ENCODE measurements around the gene TMEM209.

DNA sequence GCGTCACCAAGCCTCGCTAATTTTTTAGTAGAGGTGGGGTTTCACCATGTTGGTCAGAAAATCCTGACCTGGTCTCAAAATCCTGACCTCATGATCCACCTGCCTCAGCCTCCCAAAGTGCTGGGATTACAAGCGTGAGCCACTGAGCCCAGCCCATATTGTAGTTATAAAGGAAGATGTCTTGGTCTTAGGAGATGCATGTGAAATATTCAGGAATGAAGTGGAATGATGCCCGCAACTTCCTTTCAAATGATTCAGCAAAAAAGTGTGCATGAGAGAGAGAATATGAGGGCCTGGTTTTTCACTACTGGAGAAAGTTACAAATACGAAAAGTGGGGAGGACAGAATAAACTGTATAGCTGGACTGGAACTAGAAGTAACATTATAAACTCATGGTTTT is 15.9 kb downstream of the TMEM209 start:
- TF ChIP-seq, protein P1, sequence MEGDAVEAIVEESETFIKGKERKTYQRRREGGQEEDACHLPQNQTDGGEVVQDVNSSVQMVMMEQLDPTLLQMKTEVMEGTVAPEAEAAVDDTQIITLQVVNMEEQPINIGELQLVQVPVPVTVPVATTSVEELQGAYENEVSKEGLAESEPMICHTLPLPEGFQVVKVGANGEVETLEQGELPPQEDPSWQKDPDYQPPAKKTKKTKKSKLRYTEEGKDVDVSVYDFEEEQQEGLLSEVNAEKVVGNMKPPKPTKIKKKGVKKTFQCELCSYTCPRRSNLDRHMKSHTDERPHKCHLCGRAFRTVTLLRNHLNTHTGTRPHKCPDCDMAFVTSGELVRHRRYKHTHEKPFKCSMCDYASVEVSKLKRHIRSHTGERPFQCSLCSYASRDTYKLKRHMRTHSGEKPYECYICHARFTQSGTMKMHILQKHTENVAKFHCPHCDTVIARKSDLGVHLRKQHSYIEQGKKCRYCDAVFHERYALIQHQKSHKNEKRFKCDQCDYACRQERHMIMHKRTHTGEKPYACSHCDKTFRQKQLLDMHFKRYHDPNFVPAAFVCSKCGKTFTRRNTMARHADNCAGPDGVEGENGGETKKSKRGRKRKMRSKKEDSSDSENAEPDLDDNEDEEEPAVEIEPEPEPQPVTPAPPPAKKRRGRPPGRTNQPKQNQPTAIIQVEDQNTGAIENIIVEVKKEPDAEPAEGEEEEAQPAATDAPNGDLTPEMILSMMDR (IDR thresholded peaks at IDR 0.05) = no peak
- TF ChIP-seq POLR2A (IDR thresholded peaks at IDR 0.05) (no peak), POLR2AphosphoS5 (IDR thresholded peaks at IDR 0.05) (no peak)

Data from prostate gland (tissue), 2 donors.